ENCODE results near the gene CAMTA1.
"Not testable (repeated sequence)": the region's sequence is repeated elsewhere in the genome, so short reads cannot be mapped to it uniquely, and the experiment has no call there.

Gene CAMTA1

DNA sequence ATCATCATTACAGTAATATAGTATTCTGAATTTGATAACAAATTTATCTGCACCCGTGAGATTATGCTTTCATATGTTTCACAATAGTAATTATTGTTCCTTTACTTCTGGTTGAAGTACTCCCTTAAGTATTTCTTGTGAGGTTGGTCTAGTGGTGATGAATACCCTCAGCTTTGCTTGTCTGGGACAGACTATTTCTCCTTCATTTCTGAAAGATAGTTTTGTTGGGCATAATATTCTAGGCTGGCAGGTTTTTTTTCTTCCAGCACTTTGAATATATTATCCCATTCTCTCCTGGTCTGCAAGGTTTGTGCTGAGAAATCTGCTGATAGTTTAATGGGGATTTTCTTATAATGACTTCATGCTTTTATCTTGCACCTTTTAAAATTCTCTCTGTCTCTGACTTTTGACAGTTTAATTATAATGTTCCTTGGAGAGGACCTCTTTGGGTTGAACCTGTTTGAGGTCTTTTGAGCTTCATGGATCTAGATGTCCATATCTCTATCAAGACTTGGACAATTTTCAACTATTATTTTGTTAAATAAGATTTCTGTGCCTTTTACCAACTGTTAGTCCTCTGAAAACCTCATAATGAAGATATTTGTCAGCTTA is 614.4 kb downstream of the CAMTA1 start:
- Mint-ChIP-seq H3K4me3 (no peak overlapping the region), H3K36me3 (no peaks in the 10 kb centered on the region), H3K27me3 (peaks cover 17% of the 10 kb centered on the region), H3K27ac (no peak overlapping the region), H3K4me1 (no peaks in the 10 kb centered on the region), H3K9me3 (peaks cover 19% of the 10 kb centered on the region)
- no peak for ATAC-seq

DNA sequence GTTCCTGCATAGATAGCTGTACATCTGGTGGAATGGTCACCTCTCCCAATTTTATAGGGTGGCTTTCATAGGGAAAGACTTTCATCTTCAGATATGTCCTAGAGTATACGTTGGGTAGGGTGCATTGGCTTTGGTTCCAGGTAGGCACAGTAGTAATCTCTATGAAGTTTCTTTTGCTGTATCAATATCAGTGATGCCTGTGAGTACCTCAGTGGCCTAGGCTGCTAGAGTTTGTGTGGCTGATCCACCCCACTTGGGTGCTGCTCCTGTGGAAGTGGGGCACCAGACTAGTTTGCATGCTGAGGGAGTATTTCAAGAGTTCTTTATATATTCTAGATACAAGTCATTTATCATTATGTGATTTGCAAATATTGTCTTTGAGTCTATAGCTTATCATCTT is 615.3 kb downstream of the CAMTA1 start:
- H3K4me3 Mint-ChIP-seq, result no peak overlapping the region
- no peak overlapping the region for H3K27ac Mint-ChIP-seq
- ATAC-seq, result no peak
- peaks cover 25% of the 10 kb centered on the region for H3K27me3 Mint-ChIP-seq
- H3K9me3 Mint-ChIP-seq, result peaks cover 16% of the 10 kb centered on the region
- H3K4me1 Mint-ChIP-seq, result no peaks in the 10 kb centered on the region
- H3K36me3 Mint-ChIP-seq, result no peaks in the 10 kb centered on the region

DNA sequence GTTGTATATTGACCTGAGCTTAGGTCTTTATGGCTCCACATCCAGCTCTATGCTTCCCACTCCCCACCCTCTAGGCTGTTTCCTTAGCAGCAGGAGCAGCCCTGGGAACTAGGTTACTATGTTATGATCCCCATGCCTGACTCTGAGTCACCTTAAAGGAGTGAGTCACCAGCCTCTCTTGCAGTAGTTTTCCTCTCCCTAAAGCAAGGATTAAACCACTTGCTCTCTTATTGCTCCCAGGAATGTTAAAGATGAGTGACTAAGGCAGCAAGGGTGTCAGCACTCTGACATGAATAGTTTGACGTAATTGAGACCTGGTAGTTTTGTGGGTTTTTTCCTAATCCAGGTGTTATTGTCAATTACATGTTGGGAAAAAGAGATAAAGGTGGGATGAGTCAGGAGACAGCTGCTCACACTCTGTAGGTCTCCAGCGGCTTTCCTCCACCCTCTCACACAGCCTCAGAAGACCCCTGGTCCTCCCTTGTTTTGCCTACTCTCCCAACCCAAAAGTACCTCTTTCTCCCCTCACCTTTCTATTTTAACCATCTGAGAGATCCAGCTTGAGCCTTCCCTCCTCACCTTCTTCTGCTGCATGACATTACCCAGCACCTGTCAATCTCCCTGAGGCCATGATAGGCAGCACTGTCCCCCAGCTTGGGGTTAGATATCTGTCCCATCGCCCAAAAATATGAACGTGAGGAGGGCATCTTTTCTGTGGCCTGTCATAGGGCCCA is 616.7 kb downstream of the CAMTA1 start:
- peaks cover 28% of the 10 kb centered on the region for H3K27me3 Mint-ChIP-seq
- peaks cover 16% of the 10 kb centered on the region for H3K9me3 Mint-ChIP-seq
- ATAC-seq, result no peak
- no peak overlapping the region for H3K27ac Mint-ChIP-seq
- no peaks in the 10 kb centered on the region for H3K36me3 Mint-ChIP-seq
- H3K4me1 Mint-ChIP-seq, result no peaks in the 10 kb centered on the region
- no peak overlapping the region for H3K4me3 Mint-ChIP-seq

DNA sequence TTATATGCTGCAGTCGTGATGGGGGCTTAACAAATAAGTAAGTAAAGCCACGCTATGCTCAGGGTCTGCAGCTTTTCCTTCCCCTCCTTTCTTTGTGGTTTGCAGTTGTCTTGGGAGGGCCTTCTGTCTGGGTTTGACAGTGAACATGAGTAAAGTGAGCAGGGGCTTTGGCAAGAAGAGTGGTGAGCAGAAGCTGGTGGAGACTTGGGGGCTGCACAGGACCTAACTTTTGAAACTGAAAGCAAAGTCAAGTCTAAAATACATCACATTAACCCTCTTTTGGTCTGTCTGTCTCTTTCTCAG is 617.2 kb downstream of the CAMTA1 start:
- Mint-ChIP-seq H3K4me3 (no peak overlapping the region), H3K27me3 (peaks cover 23% of the 10 kb centered on the region), H3K9me3 (peaks cover 16% of the 10 kb centered on the region), H3K27ac (no peak overlapping the region), H3K36me3 (no peaks in the 10 kb centered on the region), H3K4me1 (no peaks in the 10 kb centered on the region)
- no peak for ATAC-seq

GRCh38 chr1:7403265-7404045 is 618.2 kb downstream of the CAMTA1 start:
- ATAC-seq, result no peak
- H3K4me1 Mint-ChIP-seq, result no peaks in the 10 kb centered on the region
- no peak overlapping the region for H3K27ac Mint-ChIP-seq
- H3K27me3 Mint-ChIP-seq, result peaks cover 21% of the 10 kb centered on the region
- no peaks in the 10 kb centered on the region for H3K36me3 Mint-ChIP-seq
- H3K4me3 Mint-ChIP-seq, result no peak overlapping the region
- H3K9me3 Mint-ChIP-seq, result peaks cover 15% of the 10 kb centered on the region

DNA sequence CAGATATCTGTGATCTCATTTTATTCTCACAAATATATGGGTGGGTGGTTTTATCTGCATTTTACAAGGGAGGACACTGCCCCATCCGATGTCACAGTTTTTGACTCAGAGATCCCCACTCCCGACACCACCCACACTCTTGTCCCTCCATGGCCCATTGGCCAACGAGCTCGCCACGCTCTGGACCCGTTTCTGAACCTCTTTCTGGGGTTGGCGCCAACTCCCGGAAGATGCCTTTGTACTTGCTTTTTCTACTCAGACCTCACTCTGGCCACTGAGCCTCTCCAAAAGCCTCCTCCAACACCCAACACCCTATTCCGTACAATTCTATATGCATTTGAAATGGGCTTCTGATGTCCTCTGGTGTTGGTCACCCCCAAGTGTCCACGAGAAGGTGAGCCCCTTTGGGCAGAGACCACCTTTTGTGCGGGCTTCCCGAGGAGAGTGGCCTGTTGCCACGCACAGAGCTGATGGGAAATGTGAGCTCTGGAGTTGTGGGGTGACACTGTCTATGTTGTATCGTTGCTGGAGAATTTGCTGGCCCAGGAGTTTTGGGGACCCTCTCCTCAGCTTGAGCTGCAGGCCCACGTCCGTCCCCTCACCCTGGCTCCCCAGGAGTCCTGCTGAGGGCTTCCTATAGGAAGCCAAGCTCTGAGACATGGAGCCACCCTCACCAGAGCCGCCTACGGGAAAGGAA is 618.9 kb downstream of the CAMTA1 start:
- peaks cover 9% of the 10 kb centered on the region for H3K9me3 Mint-ChIP-seq

GRCh38 chr1:7405844-7406500 is 620.7 kb downstream of the CAMTA1 start:
- Mint-ChIP-seq H3K27me3 (peaks cover 21% of the 10 kb centered on the region), H3K27ac (no peak overlapping the region), H3K9me3 (peaks cover 4% of the 10 kb centered on the region), H3K36me3 (no peaks in the 10 kb centered on the region), H3K4me1 (no peaks in the 10 kb centered on the region), H3K4me3 (no peak overlapping the region)
- no peak for ATAC-seq

More for the DNA sequence above, 618.9 kb downstream of the CAMTA1 start:
- H3K36me3 Mint-ChIP-seq, result no peaks in the 10 kb centered on the region
- H3K4me1 Mint-ChIP-seq, result no peaks in the 10 kb centered on the region
- peaks cover 21% of the 10 kb centered on the region for H3K27me3 Mint-ChIP-seq
- no peak overlapping the region for H3K4me3 Mint-ChIP-seq
- no peak for ATAC-seq
- no peak overlapping the region for H3K27ac Mint-ChIP-seq

GRCh38 chr1:7406641-7407543 is 621.6 kb downstream of the CAMTA1 start:
- Mint-ChIP-seq H3K27me3 (peaks cover 19% of the 10 kb centered on the region), H3K4me1 (no peaks in the 10 kb centered on the region), H3K27ac (no peak overlapping the region), H3K4me3 (no peak overlapping the region), H3K9me3 (peaks cover 4% of the 10 kb centered on the region), H3K36me3 (no peaks in the 10 kb centered on the region)
- no peak for ATAC-seq

- Mint-ChIP-seq H3K4me1 (no peaks in the 10 kb centered on the region), H3K36me3 (no peaks in the 10 kb centered on the region), H3K9me3 (peaks cover 4% of the 10 kb centered on the region), H3K27ac (no peak overlapping the region), H3K4me3 (no peak overlapping the region), H3K27me3 (peaks cover 13% of the 10 kb centered on the region)
- ATAC-seq, result no peak
Observed at GRCh38 chr1:7407544-7407895, 622.3 kb downstream of the CAMTA1 start.

GRCh38 chr1:7407980-7408770 is 622.9 kb downstream of the CAMTA1 start:
- H3K9me3 Mint-ChIP-seq, result peaks cover 4% of the 10 kb centered on the region
- no peak overlapping the region for H3K4me3 Mint-ChIP-seq
- H3K36me3 Mint-ChIP-seq, result no peaks in the 10 kb centered on the region
- ATAC-seq, result no peak
- peaks cover 12% of the 10 kb centered on the region for H3K27me3 Mint-ChIP-seq
- H3K27ac Mint-ChIP-seq, result no peak overlapping the region
- H3K4me1 Mint-ChIP-seq, result no peaks in the 10 kb centered on the region

DNA sequence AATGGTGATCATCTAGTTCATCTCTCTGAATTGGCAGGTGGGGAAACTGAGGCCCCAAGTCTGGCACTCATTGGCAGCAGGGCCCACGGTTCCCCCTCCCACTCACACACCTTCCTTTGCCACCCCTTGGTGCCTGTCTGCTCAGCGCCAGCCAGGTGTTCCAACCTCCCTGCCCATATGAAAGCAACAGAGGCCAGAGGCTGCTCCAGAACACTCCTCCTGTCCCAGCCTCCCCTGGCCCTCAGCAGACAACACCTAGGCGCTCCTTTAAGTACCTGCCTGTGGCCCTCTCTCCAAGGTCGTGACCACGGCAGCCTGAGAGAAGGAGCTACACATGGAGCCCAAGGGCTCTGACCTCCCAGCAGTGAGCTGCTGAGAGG is 623.5 kb downstream of the CAMTA1 start:
- ATAC-seq, result no peak
- Mint-ChIP-seq H3K27ac (no peak overlapping the region), H3K36me3 (no peaks in the 10 kb centered on the region), H3K4me1 (no peaks in the 10 kb centered on the region), H3K9me3 (peaks cover 4% of the 10 kb centered on the region), H3K4me3 (no peak overlapping the region), H3K27me3 (peaks cover 12% of the 10 kb centered on the region)

DNA sequence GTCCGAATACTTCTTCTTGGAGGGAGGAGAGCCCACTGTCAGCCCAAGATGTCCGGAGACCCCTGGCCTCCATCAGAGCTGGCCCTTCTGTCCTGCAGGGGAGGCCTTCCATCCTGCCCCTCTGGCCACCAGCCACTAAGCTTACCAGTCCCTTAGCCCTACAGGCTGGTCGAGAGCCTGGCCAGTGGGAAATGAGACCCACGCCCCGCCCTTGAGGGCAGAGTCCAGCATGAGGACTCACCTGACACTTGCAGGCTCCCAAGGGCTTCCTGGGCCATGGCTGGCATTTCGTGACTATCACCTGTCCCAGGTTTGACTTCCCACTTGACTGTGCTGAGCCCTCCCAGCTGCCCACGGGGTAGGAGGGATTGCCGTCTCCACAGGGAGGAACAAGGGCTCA is 624.0 kb downstream of the CAMTA1 start:
- Mint-ChIP-seq H3K4me3 (no peak overlapping the region), H3K36me3 (no peaks in the 10 kb centered on the region), H3K27me3 (peaks cover 12% of the 10 kb centered on the region), H3K4me1 (no peaks in the 10 kb centered on the region), H3K27ac (no peak overlapping the region), H3K9me3 (peaks cover 4% of the 10 kb centered on the region)
- no peak for ATAC-seq

GRCh38 chr1:7410156-7410555 is 624.9 kb downstream of the CAMTA1 start:
- Mint-ChIP-seq H3K27ac (no peak overlapping the region), H3K4me3 (no peak overlapping the region), H3K4me1 (no peaks in the 10 kb centered on the region)

DNA sequence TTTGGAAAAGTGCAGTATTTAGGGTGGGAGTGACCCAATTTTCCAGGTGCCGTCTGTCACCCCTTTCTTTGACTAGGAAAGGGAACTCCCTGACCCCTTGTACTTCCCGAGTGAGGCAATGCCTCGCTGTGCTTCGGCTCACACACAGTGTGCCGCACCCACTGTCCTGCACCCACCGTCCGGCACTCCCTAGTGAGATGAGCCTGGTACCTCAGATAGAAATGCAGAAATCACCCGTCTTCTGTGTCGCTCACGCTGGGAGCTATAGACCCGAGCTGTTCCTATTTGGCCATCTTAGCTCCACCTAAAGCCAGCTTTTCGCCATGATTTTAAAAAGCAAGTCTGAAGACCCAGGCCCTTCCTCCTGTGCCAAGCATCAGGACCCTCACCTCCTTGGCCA is 632.4 kb downstream of the CAMTA1 start:
- H3K27ac Mint-ChIP-seq, H3K4me1 Mint-ChIP-seq, H3K4me3 Mint-ChIP-seq, ATAC-seq, H3K36me3 Mint-ChIP-seq: not testable (repeated sequence)
- Mint-ChIP-seq H3K27me3 (peaks cover 26% of the 10 kb centered on the region), H3K9me3 (peaks cover 17% of the 10 kb centered on the region)

More at GRCh38 chr1:7410156-7410555, 624.9 kb downstream of the CAMTA1 start:
- peaks cover 8% of the 10 kb centered on the region for H3K27me3 Mint-ChIP-seq
- peaks cover 4% of the 10 kb centered on the region for H3K9me3 Mint-ChIP-seq
- H3K36me3 Mint-ChIP-seq, result no peaks in the 10 kb centered on the region
- ATAC-seq, result no peak
